ENCODE data around the gene C13orf46. TPM values are rescaled to one million over a fixed set of nuclear protein-coding genes. Genes with fewer than 3 reads are reported as not detected.

The C13orf46 gene
- 0.54 and 1.4 TPM in 2 replicates for total RNA-seq (2022)
- Bru-seq, nascent RNA: percentile 36 among the genes with signal in this experiment
- BruChase-seq, experiment 1, labeled RNA remaining after a 6-hour chase: percentile 47 among the genes with signal in this experiment
- percentile 44 among the genes with signal in this experiment for BruChase-seq, experiment 2, labeled RNA remaining after a 2-hour chase
- long read RNA-seq: 0 reads

DNA sequence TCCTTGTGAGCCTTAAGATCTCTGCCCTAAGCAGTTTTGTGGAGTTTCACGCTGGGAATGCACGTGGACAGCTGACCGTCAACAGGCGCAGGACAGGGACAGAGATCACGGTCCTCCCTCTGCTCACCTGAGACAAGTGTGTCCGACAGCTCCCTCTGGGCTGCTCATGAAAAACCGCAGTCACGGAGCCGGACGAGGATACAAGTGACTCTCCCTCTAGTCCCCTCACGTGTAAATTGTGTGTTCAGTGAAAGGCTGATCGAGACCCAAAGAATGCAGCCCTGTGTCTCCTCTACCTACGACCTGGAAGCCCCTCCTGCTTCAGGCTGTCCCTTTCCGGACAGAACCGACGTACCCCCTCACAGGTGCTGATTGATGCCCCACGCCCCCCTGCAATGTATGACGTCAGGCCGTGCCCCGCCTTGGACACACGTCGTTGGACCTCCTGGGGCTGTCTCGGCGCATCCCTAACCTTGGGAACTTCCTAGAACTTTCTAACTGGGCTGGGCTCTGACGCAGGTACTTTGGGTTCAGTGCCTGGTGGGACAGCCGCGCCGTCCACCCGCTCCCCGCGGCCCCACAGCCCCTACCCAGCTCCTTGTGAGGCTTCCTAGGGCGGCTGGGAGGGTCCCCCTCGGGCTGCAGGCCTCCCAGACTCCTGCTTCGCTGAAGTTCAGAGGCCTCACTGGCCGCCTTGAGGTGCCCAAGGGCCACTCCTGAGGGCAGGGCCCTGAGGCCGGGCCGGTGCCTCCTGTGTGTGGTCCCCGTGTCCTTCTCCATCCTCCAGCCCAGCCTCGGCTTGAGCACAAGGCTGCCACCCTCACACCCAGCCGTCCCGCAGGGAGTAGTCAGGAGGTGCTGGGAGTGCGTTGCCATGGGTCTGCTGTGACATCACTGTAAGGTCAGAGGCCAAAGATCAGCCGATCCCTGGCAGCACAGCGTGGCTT, at the start of gene C13orf46:
Gene C13orf46 (minus strand): TSS at position 859 of the 947 bp plus-strand sequence. CDS start 79 bp downstream, at position 780.
- TF ChIP-seq CTCF (IDR thresholded peaks at IDR 0.05; ENCODE audit: unreplicated experiment): no peak
- Mint-ChIP-seq H3K4me1 (ENCODE audit: insufficient read depth, unreplicated experiment) (peaks cover 17% of the 10 kb centered on the region), H3K36me3 (ENCODE audit: insufficient read depth, unreplicated experiment) (peaks cover 14% of the 10 kb centered on the region), H3K9me3 (ENCODE audit: unreplicated experiment) (no peaks in the 10 kb centered on the region), H3K27ac (ENCODE audit: low read depth, unreplicated experiment) (no peak within 1 kb of the TSS), H3K4me3 (ENCODE audit: unreplicated experiment) (no peak within 1 kb of the TSS), H3K27me3 (ENCODE audit: insufficient read depth, unreplicated experiment) (no peaks in the 10 kb centered on the region)
- CTCF ChIA-PET: interaction anchor here (0.6 to 1.0 kb wide), 2 partner anchors 43 to 213 kb away, joined by 3 read pairs; no protein-coding TSS in a partner anchor
- DNase-seq (ENCODE audit: unreplicated experiment): no peak
- intact Hi-C loops (cut with micrococcal nuclease): no loop called here
- no TSS peak for BruUV-seq (replicated peaks)
- POLR2A ChIA-PET: no interaction called here

- no peaks in the 10 kb centered on the region for H3K27me3 Mint-ChIP-seq (ENCODE audit: insufficient read depth, unreplicated experiment)
- no peak overlapping the region for H3K27ac Mint-ChIP-seq (ENCODE audit: low read depth, unreplicated experiment)
- H3K4me1 Mint-ChIP-seq (ENCODE audit: insufficient read depth, unreplicated experiment): no peaks in the 10 kb centered on the region
- DNase-seq (ENCODE audit: unreplicated experiment): no peak
- intact Hi-C loops (cut with micrococcal nuclease): no loop called here
- CTCF ChIA-PET: no interaction called here
- no peak for TF ChIP-seq CTCF (IDR thresholded peaks at IDR 0.05; ENCODE audit: unreplicated experiment)
- H3K36me3 Mint-ChIP-seq (ENCODE audit: insufficient read depth, unreplicated experiment): peaks cover 23% of the 10 kb centered on the region
- no peaks in the 10 kb centered on the region for H3K9me3 Mint-ChIP-seq (ENCODE audit: unreplicated experiment)
- H3K4me3 Mint-ChIP-seq (ENCODE audit: unreplicated experiment): no peak overlapping the region
- no TSS peak for BruUV-seq (replicated peaks)
- POLR2A ChIA-PET: no interaction called here
Measured at GRCh38 chr13:114022876-114023275, 49.0 kb upstream of the C13orf46 start.

GRCh38 chr13:114022309-114022669, 48.4 kb upstream of the C13orf46 start:
- POLR2A ChIA-PET: no interaction called here
- intact Hi-C loops (cut with micrococcal nuclease): no loop called here
- Mint-ChIP-seq H3K9me3 (ENCODE audit: unreplicated experiment) (no peaks in the 10 kb centered on the region), H3K27ac (ENCODE audit: low read depth, unreplicated experiment) (no peak overlapping the region), H3K4me1 (ENCODE audit: insufficient read depth, unreplicated experiment) (no peaks in the 10 kb centered on the region), H3K27me3 (ENCODE audit: insufficient read depth, unreplicated experiment) (no peaks in the 10 kb centered on the region), H3K36me3 (ENCODE audit: insufficient read depth, unreplicated experiment) (peaks cover 23% of the 10 kb centered on the region), H3K4me3 (ENCODE audit: unreplicated experiment) (no peak overlapping the region)
- TF ChIP-seq CTCF (IDR thresholded peaks at IDR 0.05; ENCODE audit: unreplicated experiment): no peak
- no TSS peak for BruUV-seq (replicated peaks)
- no peak for DNase-seq (ENCODE audit: unreplicated experiment)
- CTCF ChIA-PET: no interaction called here

DNA sequence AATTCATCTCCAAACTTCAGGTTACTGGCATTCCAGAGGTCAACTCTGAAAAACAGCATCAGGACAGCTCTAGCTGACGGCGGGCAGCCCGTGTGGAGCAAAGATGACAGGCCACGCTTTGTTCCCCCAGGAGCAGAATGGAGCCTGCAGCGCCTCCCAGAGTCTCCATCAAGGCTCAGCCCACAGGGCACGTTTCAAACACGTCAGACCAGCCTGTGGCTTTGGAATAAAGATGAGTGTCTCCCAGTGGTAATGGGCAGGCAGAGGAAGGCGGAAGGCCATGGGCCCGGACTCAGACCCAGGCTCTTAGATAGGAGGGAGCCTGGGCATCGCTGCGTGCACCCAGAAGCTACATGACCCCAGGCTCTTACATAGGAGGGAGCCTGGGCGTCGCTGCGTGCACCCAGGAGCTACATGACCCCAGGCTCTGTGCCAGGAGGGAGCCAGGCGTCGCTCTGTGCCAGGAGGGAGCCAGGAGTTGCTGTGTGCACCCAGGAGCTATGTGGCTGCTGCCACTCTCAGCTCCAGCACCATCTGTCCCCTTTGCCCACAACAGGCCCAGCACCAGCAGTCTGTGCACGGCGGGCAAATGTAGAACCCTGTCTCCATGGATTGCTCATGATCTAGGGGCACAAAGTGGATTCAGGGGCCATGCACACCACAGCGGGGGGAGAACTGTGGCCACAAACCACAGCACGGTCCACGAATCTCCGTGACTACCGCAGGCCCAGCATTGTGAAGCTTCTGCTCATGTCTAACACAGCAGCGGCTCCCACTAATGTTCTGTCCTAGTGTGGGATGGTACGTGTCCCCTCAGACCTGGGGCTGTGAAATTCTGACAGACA, 47.8 kb upstream of the C13orf46 start:
- no peaks in the 10 kb centered on the region for H3K9me3 Mint-ChIP-seq (ENCODE audit: unreplicated experiment)
- CTCF ChIA-PET: no interaction called here
- H3K4me1 Mint-ChIP-seq (ENCODE audit: insufficient read depth, unreplicated experiment): no peaks in the 10 kb centered on the region
- POLR2A ChIA-PET: interaction anchor here (0.6 to 1.2 kb wide), 2 partner anchors 41 to 44 kb away, joined by 3 to 4 read pairs; no protein-coding TSS in a partner anchor
- peaks cover 26% of the 10 kb centered on the region for H3K36me3 Mint-ChIP-seq (ENCODE audit: insufficient read depth, unreplicated experiment)
- no peak for DNase-seq (ENCODE audit: unreplicated experiment)
- no peak overlapping the region for H3K27ac Mint-ChIP-seq (ENCODE audit: low read depth, unreplicated experiment)
- BruUV-seq (replicated peaks): no TSS peak
- H3K27me3 Mint-ChIP-seq (ENCODE audit: insufficient read depth, unreplicated experiment): no peaks in the 10 kb centered on the region
- intact Hi-C loops (cut with micrococcal nuclease): no loop called here
- H3K4me3 Mint-ChIP-seq (ENCODE audit: unreplicated experiment): no peak overlapping the region
- TF ChIP-seq CTCF (IDR thresholded peaks at IDR 0.05; ENCODE audit: unreplicated experiment): no peak
